ENCODE data around the gene QRICH1.

Gene QRICH1

GRCh38 chr3:48997102-48997635 lies 96.7 kb downstream of the QRICH1 start:
- DNase-seq: no peak

- no peak for DNase-seq
These were observed 97.2 kb downstream of the QRICH1 start for GRCh38 chr3:48996640-48997039.

GRCh38 chr3:48993834-48994233 lies 100.0 kb downstream of the QRICH1 start:
- DNase-seq: no peak

- no peak for DNase-seq
These were observed 101.9 kb downstream of the QRICH1 start for GRCh38 chr3:48991851-48992545.

- DNase-seq: no peak
These were observed 103.0 kb downstream of the QRICH1 start for GRCh38 chr3:48990636-48991469.

GRCh38 chr3:48989796-48990635 lies 103.9 kb downstream of the QRICH1 start, which contains the start of gene P4HTM:
TSS of gene P4HTM (plus strand) at chr3:48990241. CDS start at chr3:48990257, 16 bp downstream.
- DNase-seq: peak; percentile 95

- no peak for DNase-seq
These were observed 104.6 kb downstream of the QRICH1 start for GRCh38 chr3:48989126-48989795.

GRCh38 chr3:48985831-48986376 lies 108.0 kb downstream of the QRICH1 start:
- no peak for DNase-seq

- DNase-seq: no peak
These were observed 109.2 kb downstream of the QRICH1 start for GRCh38 chr3:48984663-48985062.

- no peak for DNase-seq
These were observed 110.8 kb downstream of the QRICH1 start for GRCh38 chr3:48983096-48983495.

GRCh38 chr3:48982686-48983085 lies 111.2 kb downstream of the QRICH1 start:
- DNase-seq: no peak

- DNase-seq: no peak
These were observed 111.9 kb downstream of the QRICH1 start for GRCh38 chr3:48982016-48982415.

- DNase-seq: no peak
These were observed 113.6 kb downstream of the QRICH1 start for GRCh38 chr3:48980295-48980694.
